Neural progenitor cell (in vitro differentiated cells): ENCODE measurements around the gene PPP1R16B. TPM values are rescaled to one million over a fixed set of nuclear protein-coding genes. Genes with fewer than 3 reads are reported as not detected.

Experiments
- DNase-seq: peaks from one replicate; pipeline ENCODE4 v3.0.0-alpha.2; 2016; ENCODE audit warnings: low spot score
- H2AFZ ChIP-seq: fragments of 200-600 bp; sonication (generic); replicated peaks from 2 replicates; pipeline ENCODE4 v1.6.1; 2016; ENCODE audit warnings: antibody characterized with exemption
- H3F3A ChIP-seq: fragments of 200-600 bp; sonication (generic); 2 replicates; pipeline ENCODE4 v1.6.1; 2016; ENCODE audit warnings: antibody characterized with exemption, low read depth
- H3K27ac ChIP-seq: fragments of 200-600 bp; sonication (generic); 2 replicates; pipeline ENCODE4 v1.5.1; 2016; ENCODE audit warnings: mild to moderate bottlenecking
- H3K27me3 ChIP-seq: fragments of 200-600 bp; sonication (generic); 2 replicates; pipeline ENCODE4 v1.6.1; 2016; ENCODE audit warnings: mild to moderate bottlenecking, moderate library complexity
- H3K36me3 ChIP-seq: fragments of 200-600 bp; sonication (generic); 2 replicates; pipeline ENCODE4 v1.5.1; 2016
- H3K4me1 ChIP-seq: fragments of 200-600 bp; sonication (generic); 2 replicates; pipeline ENCODE4 v1.6.1; 2016; ENCODE audit warnings: mixed run types
- H3K4me2 ChIP-seq: fragments of 200-600 bp; sonication (generic); 2 replicates; pipeline ENCODE4 v1.6.1; 2016
- H3K4me3 ChIP-seq: fragments of 200-600 bp; sonication (generic); 2 replicates; pipeline ENCODE4 v1.5.1; 2016
- H3K79me2 ChIP-seq: fragments of 200-600 bp; sonication (generic); 2 replicates; pipeline ENCODE4 v1.6.1; 2016; ENCODE audit warnings: low read depth
- H3K9ac ChIP-seq: fragments of 200-600 bp; sonication (generic); 2 replicates; pipeline ENCODE4 v1.6.1; 2016
- H3K9me3 ChIP-seq: fragments of 200-600 bp; sonication (generic); 2 replicates; pipeline ENCODE4 v1.5.1; 2016; ENCODE audit warnings: low read depth
- H4K20me1 ChIP-seq: fragments of 200-600 bp; sonication (generic); 2 replicates; pipeline ENCODE4 v1.6.1; 2016; ENCODE audit warnings: low read depth
- H3K27ac Mint-ChIP-seq: 3 replicates; pipeline ENCODE4 v1.8.0; 2021; ENCODE audit warnings: mixed read lengths
- H3K27me3 Mint-ChIP-seq: 2 replicates; pipeline ENCODE4 v1.8.0; 2022; ENCODE audit warnings: low read depth, mild to moderate bottlenecking, inconsistent platforms, moderate library complexity, mixed read lengths; ENCODE audit not compliant: insufficient read depth
- H3K36me3 Mint-ChIP-seq: 3 replicates; pipeline ENCODE4 v1.8.0; 2021; ENCODE audit warnings: mixed read lengths
- H3K4me1 Mint-ChIP-seq: 3 replicates; pipeline ENCODE4 v1.8.0; 2021; ENCODE audit warnings: mixed read lengths
- H3K4me3 Mint-ChIP-seq: 3 replicates; pipeline ENCODE4 v1.8.0; 2021; ENCODE audit warnings: mild to moderate bottlenecking, moderate library complexity, mixed read lengths
- H3K9me3 Mint-ChIP-seq: 3 replicates; pipeline ENCODE4 v1.8.0; 2020; ENCODE audit warnings: mixed read lengths
- CTCF ChIP-seq: fragments of 200-600 bp; sonication (generic); IDR thresholded peaks from 2 replicates; pipeline ENCODE4 v1.5.1; 2017; ENCODE audit warnings: antibody characterized with exemption, mild to moderate bottlenecking
- EZH2 ChIP-seq: fragments of 200-600 bp; sonication (generic); IDR thresholded peaks from 2 replicates; pipeline ENCODE4 v1.6.1; 2017; ENCODE audit warnings: antibody characterized with exemption, mild to moderate bottlenecking, moderate library complexity
- EZH2phosphoT487 ChIP-seq: fragments of 200-600 bp; sonication (generic); IDR thresholded peaks from 2 replicates; pipeline ENCODE4 v1.6.1; 2017; ENCODE audit warnings: antibody characterized with exemption
- total RNA-seq: library from RNA; depleted of rRNA; stranded (reverse); fragments of >200 nt; gene quantifications from 2 replicates; pipeline ENCODE4 v1.2.3, GENCODE V29; 2015; ENCODE audit warnings: low replicate concordance

PPP1R16B gene
- total RNA-seq, 1 donor from 2014 or later, result 0.95 TPM

- H3F3A ChIP-seq, result no peaks in the 10 kb centered on the region
- Mint-ChIP-seq H3K4me3 (no peak overlapping the region), H3K27ac (peak overlapping the region; percentile 37), H3K4me1 (peaks cover 21% of the 10 kb centered on the region), H3K36me3 (no peaks in the 10 kb centered on the region), H3K27me3 (peaks cover 20% of the 10 kb centered on the region), H3K9me3 (no peaks in the 10 kb centered on the region)
- H3K4me3 ChIP-seq, result no peak overlapping the region
- H3K4me1 ChIP-seq, result peaks cover 12% of the 10 kb centered on the region
- H3K79me2 ChIP-seq, result no peaks in the 10 kb centered on the region
- no peak overlapping the region for H3K4me2 ChIP-seq
- TF ChIP-seq EZH2phosphoT487, result no peak
- no peak for TF ChIP-seq CTCF
- H4K20me1 ChIP-seq, result peaks cover 11% of the 10 kb centered on the region
- H3K9ac ChIP-seq, result no peak overlapping the region
- no peak overlapping the region for H3K27ac ChIP-seq
- no peaks in the 10 kb centered on the region for H3K9me3 ChIP-seq
- no peak for DNase-seq
- no peaks in the 10 kb centered on the region for H3K36me3 ChIP-seq
- no peak overlapping the region for H2AFZ ChIP-seq
- no peaks in the 10 kb centered on the region for H3K27me3 ChIP-seq
Observed at GRCh38 chr20:38830356-38830755, 24.9 kb downstream of the PPP1R16B start.

DNA sequence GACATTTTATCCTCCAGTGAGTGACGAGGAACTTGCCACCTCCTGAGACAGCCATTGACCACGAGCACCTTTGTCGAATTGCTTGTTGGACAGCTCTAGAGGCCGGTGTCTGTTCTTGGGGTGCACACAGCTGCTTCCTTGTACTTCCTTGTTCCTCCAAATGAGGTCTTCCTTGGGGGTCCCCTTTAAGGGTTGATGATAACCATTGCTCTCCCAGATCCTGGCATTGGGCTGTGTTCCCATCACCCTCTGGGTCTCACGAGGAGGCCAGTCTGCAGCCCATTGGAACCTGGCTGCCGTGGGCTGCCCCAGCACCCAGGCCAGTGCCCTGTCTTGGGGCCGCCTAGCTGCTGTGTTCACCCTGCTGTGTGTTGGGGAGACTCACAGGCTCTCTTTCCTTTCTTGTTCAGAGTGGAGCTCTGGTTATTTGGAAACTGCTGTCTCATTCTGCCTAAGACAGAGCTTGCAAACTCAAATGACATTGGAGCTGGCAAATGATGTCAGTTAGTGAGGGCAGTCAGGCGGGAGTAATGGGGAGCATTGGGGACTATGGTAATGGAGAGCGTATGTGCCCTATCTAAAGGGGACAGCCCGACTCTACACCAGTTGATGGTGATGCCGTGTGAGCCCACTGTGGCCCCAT is 25.7 kb downstream of the PPP1R16B start:
- Histone ChIP-seq H3K79me2 (no peaks in the 10 kb centered on the region), H3K4me2 (no peak overlapping the region), H3K27ac (no peak overlapping the region), H2AFZ (no peak overlapping the region), H3K4me1 (peaks cover 4% of the 10 kb centered on the region), H3K4me3 (no peak overlapping the region), H3K27me3 (no peaks in the 10 kb centered on the region), H3K9ac (no peak overlapping the region), H4K20me1 (peaks cover 5% of the 10 kb centered on the region), H3K36me3 (no peaks in the 10 kb centered on the region), H3K9me3 (no peaks in the 10 kb centered on the region), H3F3A (no peaks in the 10 kb centered on the region)
- TF ChIP-seq CTCF (no peak), EZH2phosphoT487 (no peak), EZH2 (no peak)
- Mint-ChIP-seq H3K36me3 (no peaks in the 10 kb centered on the region), H3K4me1 (peaks cover 14% of the 10 kb centered on the region), H3K4me3 (no peak overlapping the region), H3K27me3 (peaks cover 14% of the 10 kb centered on the region), H3K27ac (no peak overlapping the region), H3K9me3 (no peaks in the 10 kb centered on the region)
- no peak for DNase-seq

DNA sequence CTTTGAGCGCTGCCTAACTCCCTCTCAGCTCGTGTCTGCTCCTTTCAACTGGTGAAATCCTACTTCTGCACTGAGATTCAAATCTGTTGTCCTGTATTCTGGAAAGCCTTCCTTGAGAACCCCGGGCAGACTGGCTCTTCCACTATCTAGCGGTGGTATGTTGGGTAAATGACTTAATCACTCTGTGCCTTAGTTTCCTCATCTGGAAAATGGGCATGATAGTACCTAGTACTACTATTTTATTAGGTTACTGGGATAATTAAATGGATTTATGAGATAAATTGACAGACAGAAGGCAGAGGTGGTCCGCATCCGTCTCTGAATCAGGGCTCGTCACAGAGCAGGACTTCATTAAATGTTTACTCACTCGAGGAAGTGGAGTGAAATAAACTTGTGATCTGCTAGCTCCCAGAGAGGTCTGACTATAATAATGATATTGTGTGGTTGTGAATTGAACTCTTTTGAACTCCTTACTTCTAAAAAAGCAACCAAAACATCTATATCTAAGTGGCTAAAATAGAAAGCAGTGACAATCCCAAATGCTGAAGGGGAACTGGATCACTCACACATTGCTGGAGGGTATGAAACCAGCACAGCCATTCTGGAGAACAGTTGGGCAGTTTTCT is 26.6 kb downstream of the PPP1R16B start:
- no peak overlapping the region for H2AFZ ChIP-seq
- no peak overlapping the region for H3K27ac ChIP-seq
- no peaks in the 10 kb centered on the region for H3K9me3 Mint-ChIP-seq

More for the DNA sequence above, 26.6 kb downstream of the PPP1R16B start:
- no peak for DNase-seq
- TF ChIP-seq EZH2, result no peak
- TF ChIP-seq CTCF, result no peak
- no peak for TF ChIP-seq EZH2phosphoT487
- H3K27me3 ChIP-seq, result no peaks in the 10 kb centered on the region
- Mint-ChIP-seq H3K4me3 (no peak overlapping the region), H3K27me3 (peaks cover 14% of the 10 kb centered on the region), H3K36me3 (no peaks in the 10 kb centered on the region), H3K27ac (no peak overlapping the region), H3K4me1 (peaks cover 8% of the 10 kb centered on the region)
- no peak overlapping the region for H3K4me3 ChIP-seq
- H3K79me2 ChIP-seq, result no peaks in the 10 kb centered on the region
- no peaks in the 10 kb centered on the region for H3K4me1 ChIP-seq
- no peaks in the 10 kb centered on the region for H3K9me3 ChIP-seq
- no peaks in the 10 kb centered on the region for H4K20me1 ChIP-seq
- H3K36me3 ChIP-seq, result no peaks in the 10 kb centered on the region
- no peak overlapping the region for H3K9ac ChIP-seq
- H3K4me2 ChIP-seq, result no peak overlapping the region
- H3F3A ChIP-seq, result no peaks in the 10 kb centered on the region
